H9 (cell line): Measurements from ENCODE around the gene MLLT6. TPM values are rescaled to one million over a fixed set of nuclear protein-coding genes. Genes with fewer than 3 reads are reported as not detected.

Experiments used
- DNase-seq: peaks from one replicate; pipeline ENCODE4 v3.0.0-alpha.2; 2017
- H2AFZ ChIP-seq: one replicate; pipeline ENCODE4 v1.6.1; 2013; ENCODE audit warnings: mild to moderate bottlenecking, low read length, control low read depth, moderate library complexity
- H2AK5ac ChIP-seq: 2 replicates; pipeline ENCODE4 v1.6.1; 2013; ENCODE audit warnings: low read length, control low read depth, mixed read lengths; ENCODE audit not compliant: insufficient read length
- H2BK120ac ChIP-seq: one replicate; pipeline ENCODE4 v1.6.1; 2013; ENCODE audit warnings: low read depth, mild to moderate bottlenecking, low read length, control low read depth, inconsistent platforms; ENCODE audit not compliant: poor library complexity, severe bottlenecking
- H2BK12ac ChIP-seq: 2 replicates; pipeline ENCODE4 v1.6.1; 2013; ENCODE audit warnings: low read length, control low read depth, mixed read lengths, low read depth; ENCODE audit not compliant: insufficient read length
- H2BK15ac ChIP-seq: 2 replicates; pipeline ENCODE4 v1.6.1; 2013; ENCODE audit warnings: low read depth, low read length, control low read depth
- H2BK20ac ChIP-seq: one replicate; pipeline ENCODE4 v1.6.1; 2013; ENCODE audit warnings: low read depth, mild to moderate bottlenecking, low read length, control low read depth, inconsistent platforms; ENCODE audit not compliant: poor library complexity, severe bottlenecking
- H2BK5ac ChIP-seq: 2 replicates; pipeline ENCODE4 v1.6.1; 2013; ENCODE audit warnings: low read length, control low read depth, mixed read lengths; ENCODE audit not compliant: insufficient read length
- H3K14ac ChIP-seq: 2 replicates; pipeline ENCODE4 v1.6.1; 2013; ENCODE audit warnings: low read length, control low read depth; ENCODE audit not compliant: insufficient read depth
- H3K18ac ChIP-seq: 2 replicates; pipeline ENCODE4 v1.6.1; 2013; ENCODE audit warnings: low read depth, mild to moderate bottlenecking, mixed read lengths, low read length, control low read depth; ENCODE audit not compliant: insufficient read length
- H3K23ac ChIP-seq: 2 replicates; pipeline ENCODE4 v1.6.1; 2013; ENCODE audit warnings: low read length, control low read depth, mixed read lengths, low read depth; ENCODE audit not compliant: insufficient read length
- H3K23me2 ChIP-seq: 2 replicates; pipeline ENCODE4 v1.6.1; 2013; ENCODE audit warnings: low read depth, mild to moderate bottlenecking, mixed read lengths, low read length, control low read depth; ENCODE audit not compliant: insufficient read length, poor library complexity, severe bottlenecking
- H3K27ac ChIP-seq: 2 replicates; pipeline ENCODE4 v1.5.1; 2013; ENCODE audit warnings: low read length, control low read depth, mixed read lengths, low read depth; ENCODE audit not compliant: insufficient read length
- H3K27me3 ChIP-seq: 2 replicates; pipeline ENCODE4 v1.6.1; 2013; ENCODE audit warnings: low read length, control low read depth, inconsistent platforms; ENCODE audit not compliant: insufficient read depth
- H3K4ac ChIP-seq: 2 replicates; pipeline ENCODE4 v1.6.1; 2013; ENCODE audit warnings: low read depth, mild to moderate bottlenecking, control low read depth, inconsistent platforms, low read length, moderate library complexity
- H3K4me1 ChIP-seq: 2 replicates; pipeline ENCODE4 v1.6.1; 2013; ENCODE audit warnings: low read length, control low read depth, inconsistent platforms; ENCODE audit not compliant: insufficient read depth
- H3K4me2 ChIP-seq: 2 replicates; pipeline ENCODE4 v1.6.1; 2013; ENCODE audit warnings: low read length, control low read depth, mixed read lengths; ENCODE audit not compliant: insufficient read length, insufficient read depth
- H3K56ac ChIP-seq: 2 replicates; pipeline ENCODE4 v1.6.1; 2013; ENCODE audit warnings: low read depth, mild to moderate bottlenecking, mixed read lengths, low read length, control low read depth; ENCODE audit not compliant: insufficient read length
- H3K79me1 ChIP-seq: 2 replicates; pipeline ENCODE4 v1.6.1; 2013; ENCODE audit warnings: low read depth, mild to moderate bottlenecking, moderate library complexity, low read length, control low read depth, inconsistent platforms; ENCODE audit not compliant: insufficient read depth, poor library complexity, severe bottlenecking
- H3K79me2 ChIP-seq: 2 replicates; pipeline ENCODE4 v1.6.1; 2013; ENCODE audit warnings: low read length, control low read depth, inconsistent platforms; ENCODE audit not compliant: insufficient read depth
- H3K9ac ChIP-seq: 2 replicates; pipeline ENCODE4 v1.6.1; 2013; ENCODE audit warnings: low read length, control low read depth, mixed read lengths; ENCODE audit not compliant: insufficient read length; ENCODE audit errors: extremely low read depth
- H3K9me3 ChIP-seq: one replicate; pipeline ENCODE4 v1.6.1; 2013; ENCODE audit warnings: low read depth, low read length, inconsistent platforms; ENCODE audit not compliant: control insufficient read depth
- H3T11ph ChIP-seq: one replicate; pipeline ENCODE4 v1.6.1; 2013; ENCODE audit warnings: mild to moderate bottlenecking, low read length, control low read depth, inconsistent platforms
- H4K20me1 ChIP-seq: one replicate; pipeline ENCODE4 v1.6.1; 2013; ENCODE audit not compliant: control insufficient read depth, insufficient read length, insufficient read depth
- H4K5ac ChIP-seq: 2 replicates; pipeline ENCODE4 v1.6.1; 2013; ENCODE audit warnings: low read depth, mild to moderate bottlenecking, mixed read lengths, low read length, control low read depth; ENCODE audit not compliant: insufficient read length
- H4K8ac ChIP-seq: replicated peaks from 2 replicates; pipeline ENCODE4 v1.6.1; 2013; ENCODE audit warnings: low read length, control low read depth, mixed read lengths, low read depth; ENCODE audit not compliant: insufficient read length
- H4K91ac ChIP-seq: 2 replicates; pipeline ENCODE4 v1.6.1; 2013; ENCODE audit warnings: low read depth, mild to moderate bottlenecking, moderate library complexity, mixed read lengths, low read length, control low read depth; ENCODE audit not compliant: insufficient read length
- H3K27ac Mint-ChIP-seq, 3 experiments: 2 replicates in 2 of 3; 3 replicates in 1 of 3; pipeline ENCODE4 v1.8.0; 2020 to 2021; ENCODE audit warnings: mixed read lengths in 3 of 3, mild to moderate bottlenecking in 1 of 3, moderate library complexity in 1 of 3
- H3K27me3 Mint-ChIP-seq: 2 replicates; pipeline ENCODE4 v1.8.0; 2021; ENCODE audit warnings: low read depth, mild to moderate bottlenecking, moderate library complexity, mixed read lengths
- H3K36me3 Mint-ChIP-seq, 3 experiments: 2 replicates in 2 of 3; 3 replicates in 1 of 3; pipeline ENCODE4 v1.8.0; 2020 to 2021; ENCODE audit warnings: low read depth in 3 of 3, mixed read lengths in 3 of 3; ENCODE audit not compliant: insufficient read depth in 1 of 3
- H3K4me1 Mint-ChIP-seq, 2 experiments: 2 replicates each; pipeline ENCODE4 v1.8.0; 2020; ENCODE audit warnings: mixed read lengths in 2 of 2
- H3K4me3 Mint-ChIP-seq, 2 experiments: 2 replicates in 1 of 2; 3 replicates in 1 of 2; pipeline ENCODE4 v1.8.0; 2020 to 2021; ENCODE audit warnings: mild to moderate bottlenecking in 2 of 2, mixed read lengths in 2 of 2, moderate library complexity in 1 of 2
- H3K9me3 Mint-ChIP-seq, 2 experiments: 2 replicates in 1 of 2; 3 replicates in 1 of 2; pipeline ENCODE4 v1.8.0; 2020; ENCODE audit warnings: mild to moderate bottlenecking in 2 of 2, mixed read lengths in 2 of 2, moderate library complexity in 1 of 2
- WGBS: extraction: QIAGEN DNeasy Blood & Tissue Kit; methylation state at CpG from one replicate; pipeline ENCODE4 v1.1.7; 2013; ENCODE audit warnings: missing lambda C conversion rate, low lambda C conversion rate, mixed read lengths; ENCODE audit not compliant: insufficient read length; ENCODE audit errors: extremely low coverage; 5-methylcytosine and 5-hydroxymethylcytosine counted together
- total RNA-seq: library from RNA; stranded (reverse); gene quantifications from 2 replicates; pipeline ENCODE4 v1.2.1, GENCODE V29; 2021
- TF ChIP-seq, protein P1 (sequence below): fragments of 200-600 bp; sonication (generic); conservative IDR thresholded peaks from 3 replicates; pipeline ENCODE4 v1.8.0; 2021; ENCODE audit warnings: antibody characterized with exemption, mild to moderate bottlenecking

MLLT6 gene
- total RNA-seq, 1 experiment from 2014 or later = 26.4 TPM

DNA sequence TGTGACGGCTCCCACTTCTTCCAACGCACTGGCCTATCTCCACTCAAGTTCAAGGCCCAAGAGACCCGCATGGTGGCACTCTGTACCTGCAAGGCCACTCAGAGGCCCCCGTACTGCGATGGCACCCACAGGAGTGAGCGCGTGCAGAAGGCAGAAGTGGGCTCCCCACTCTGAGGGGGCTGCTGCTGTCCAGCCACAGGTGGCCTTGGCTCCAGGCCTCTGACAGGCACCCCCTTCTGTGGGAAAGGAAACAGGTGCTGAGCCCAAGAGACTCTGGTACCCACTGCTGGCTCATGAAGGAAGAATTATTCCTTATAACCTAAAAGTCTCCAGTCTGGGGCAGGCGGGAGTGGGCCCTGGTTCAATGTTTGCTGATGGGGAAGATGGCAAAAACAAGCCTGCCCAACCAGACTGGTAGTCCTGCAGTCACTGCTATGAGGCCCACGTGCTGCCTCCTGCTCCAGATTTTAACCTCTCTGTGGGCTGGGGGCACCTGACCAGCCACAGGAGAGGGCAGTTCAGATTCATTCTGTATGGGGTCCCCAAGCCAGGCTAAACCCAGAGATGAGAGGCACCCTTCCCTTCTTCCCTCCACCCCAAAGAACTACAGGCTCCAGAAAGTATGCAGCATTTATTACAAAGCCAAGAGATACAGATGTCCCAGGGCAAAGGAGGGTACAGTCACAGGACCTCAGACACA lies 28.4 kb downstream of the MLLT6 start:
- TF ChIP-seq, protein P1, sequence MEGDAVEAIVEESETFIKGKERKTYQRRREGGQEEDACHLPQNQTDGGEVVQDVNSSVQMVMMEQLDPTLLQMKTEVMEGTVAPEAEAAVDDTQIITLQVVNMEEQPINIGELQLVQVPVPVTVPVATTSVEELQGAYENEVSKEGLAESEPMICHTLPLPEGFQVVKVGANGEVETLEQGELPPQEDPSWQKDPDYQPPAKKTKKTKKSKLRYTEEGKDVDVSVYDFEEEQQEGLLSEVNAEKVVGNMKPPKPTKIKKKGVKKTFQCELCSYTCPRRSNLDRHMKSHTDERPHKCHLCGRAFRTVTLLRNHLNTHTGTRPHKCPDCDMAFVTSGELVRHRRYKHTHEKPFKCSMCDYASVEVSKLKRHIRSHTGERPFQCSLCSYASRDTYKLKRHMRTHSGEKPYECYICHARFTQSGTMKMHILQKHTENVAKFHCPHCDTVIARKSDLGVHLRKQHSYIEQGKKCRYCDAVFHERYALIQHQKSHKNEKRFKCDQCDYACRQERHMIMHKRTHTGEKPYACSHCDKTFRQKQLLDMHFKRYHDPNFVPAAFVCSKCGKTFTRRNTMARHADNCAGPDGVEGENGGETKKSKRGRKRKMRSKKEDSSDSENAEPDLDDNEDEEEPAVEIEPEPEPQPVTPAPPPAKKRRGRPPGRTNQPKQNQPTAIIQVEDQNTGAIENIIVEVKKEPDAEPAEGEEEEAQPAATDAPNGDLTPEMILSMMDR = no peak
- DNase-seq = peak; percentile 28
- Histone ChIP-seq H3K9me3 (no peaks in the 10 kb centered on the region), H4K91ac (no peak overlapping the region), H3K79me1 (no peaks in the 10 kb centered on the region), H2BK5ac (no peak overlapping the region), H3K27ac (no peak overlapping the region), H3T11ph (no peak overlapping the region), H3K23me2 (peaks cover 5% of the 10 kb centered on the region), H3K14ac (no peak overlapping the region; the same call in 1 of the 2 replicates), H3K18ac (no peak overlapping the region), H3K56ac (no peak overlapping the region), H3K4me1 (peaks cover 2% of the 10 kb centered on the region; the same call in 1 of the 2 replicates), H2AFZ (no peak overlapping the region), H3K4me2 (no peak overlapping the region), H4K8ac (no peak overlapping the region), H3K23ac (no peak overlapping the region), H2BK120ac (no peak overlapping the region), H3K79me2 (no peaks in the 10 kb centered on the region), H2BK15ac (no peak overlapping the region), H3K9ac (no peak overlapping the region), H4K5ac (no peak overlapping the region), H2AK5ac (no peak overlapping the region), H2BK12ac (no peak overlapping the region), H4K20me1 (no peaks in the 10 kb centered on the region), H3K27me3 (peaks cover 2% of the 10 kb centered on the region; the same call in 1 of the 2 replicates), H3K4ac (no peak overlapping the region), H2BK20ac (no peak overlapping the region)
- Mint-ChIP-seq H3K27ac (no peak overlapping the region), H3K4me1 (peaks cover 13 to 26% of the 10 kb centered on the region in 2 experiments), H3K9me3 (no peaks in the 10 kb centered on the region; a peak in 1 of 5 replicates), H3K36me3 (peaks cover 12 to 46% (median 37%) of the 10 kb centered on the region in 3 experiments; a peak in 6 of 7 replicates), H3K4me3 (peak overlapping the region in 1 of 2 experiments; percentile 9; a peak in 1 of 5 replicates), H3K27me3 (peaks cover 17% of the 10 kb centered on the region)
- no CpG with 5 or more reads among the region's 9 CpGs for WGBS
